SK-N-SH treated with all-trans-retinoic acid at 6 μM for 48 hours (cell line): ENCODE results near the gene WNK2.

Experiments
- GLIS3 ChIP-seq: fragments of 250-450 bp; sonication (Bioruptor Pico); IDR thresholded peaks from 2 replicates; pipeline ENCODE4 v1.5.0; 2020; ENCODE audit warnings: mild to moderate bottlenecking, moderate library complexity
- OSR1 ChIP-seq: fragments of 250-450 bp; sonication (Bioruptor Pico); IDR thresholded peaks from 2 replicates; pipeline ENCODE4 v1.8.0; 2022; ENCODE audit warnings: moderate library complexity, mild to moderate bottlenecking, inconsistent platforms
- RARB ChIP-seq: fragments of 250-450 bp; sonication (Bioruptor Pico); IDR thresholded peaks from 2 replicates; pipeline ENCODE4 v1.8.0; 2021; ENCODE audit warnings: mild to moderate bottlenecking, moderate library complexity
- SNAI2 ChIP-seq: fragments of 250-450 bp; sonication (Bioruptor Pico); IDR thresholded peaks from 2 replicates; pipeline ENCODE4 v1.5.0; 2020; ENCODE audit warnings: mild to moderate bottlenecking, moderate library complexity
- TCF4 ChIP-seq: fragments of 250-450 bp; sonication (Bioruptor Pico); IDR thresholded peaks from 2 replicates; pipeline ENCODE4 v1.8.0; 2021; ENCODE audit warnings: mild to moderate bottlenecking, moderate library complexity, borderline replicate concordance
- TOX ChIP-seq: fragments of 250-450 bp; sonication (Bioruptor Pico); IDR thresholded peaks from 2 replicates; pipeline ENCODE4 v1.8.0; 2021; ENCODE audit warnings: mild to moderate bottlenecking, moderate library complexity, borderline replicate concordance
- ZC3H10 ChIP-seq: fragments of 250-450 bp; sonication (Bioruptor Pico); IDR thresholded peaks from 2 replicates; pipeline ENCODE4 v1.5.1; 2021; ENCODE audit warnings: mild to moderate bottlenecking, moderate library complexity
- ZFP3 ChIP-seq: fragments of 250-450 bp; sonication (Bioruptor Pico); IDR thresholded peaks from 2 replicates; pipeline ENCODE4 v1.5.0; 2020; ENCODE audit warnings: mild to moderate bottlenecking, moderate library complexity
- ZFP30 ChIP-seq: fragments of 450-650 bp; formaldehyde crosslinking; IDR thresholded peaks from 2 replicates; pipeline ENCODE4 v1.5.0; 2022; ENCODE audit warnings: mild to moderate bottlenecking, moderate library complexity
- ZNF565 ChIP-seq: fragments of 450-650 bp; formaldehyde crosslinking; conservative IDR thresholded peaks from 2 replicates; pipeline ENCODE4 v1.5.0; 2020; ENCODE audit warnings: low read depth, mild to moderate bottlenecking, moderate library complexity
- TF ChIP-seq, protein P1 (sequence below): fragments of 250-450 bp; sonication (Bioruptor Pico); IDR thresholded peaks from 2 replicates; pipeline ENCODE4 v1.8.0; 2020; ENCODE audit warnings: mild to moderate bottlenecking, moderate library complexity, borderline replicate concordance
- TF ChIP-seq, protein P2 (sequence below): fragments of 250-450 bp; sonication (Bioruptor Pico); IDR thresholded peaks from 2 replicates; pipeline ENCODE4 v1.5.1; 2020; ENCODE audit warnings: low read depth, mild to moderate bottlenecking, moderate library complexity
- TF ChIP-seq, protein P3 (sequence below): fragments of 250-450 bp; sonication (Bioruptor Pico); IDR thresholded peaks from 2 replicates; pipeline ENCODE4 v1.5.1; 2021; ENCODE audit warnings: mild to moderate bottlenecking, moderate library complexity

DNA sequence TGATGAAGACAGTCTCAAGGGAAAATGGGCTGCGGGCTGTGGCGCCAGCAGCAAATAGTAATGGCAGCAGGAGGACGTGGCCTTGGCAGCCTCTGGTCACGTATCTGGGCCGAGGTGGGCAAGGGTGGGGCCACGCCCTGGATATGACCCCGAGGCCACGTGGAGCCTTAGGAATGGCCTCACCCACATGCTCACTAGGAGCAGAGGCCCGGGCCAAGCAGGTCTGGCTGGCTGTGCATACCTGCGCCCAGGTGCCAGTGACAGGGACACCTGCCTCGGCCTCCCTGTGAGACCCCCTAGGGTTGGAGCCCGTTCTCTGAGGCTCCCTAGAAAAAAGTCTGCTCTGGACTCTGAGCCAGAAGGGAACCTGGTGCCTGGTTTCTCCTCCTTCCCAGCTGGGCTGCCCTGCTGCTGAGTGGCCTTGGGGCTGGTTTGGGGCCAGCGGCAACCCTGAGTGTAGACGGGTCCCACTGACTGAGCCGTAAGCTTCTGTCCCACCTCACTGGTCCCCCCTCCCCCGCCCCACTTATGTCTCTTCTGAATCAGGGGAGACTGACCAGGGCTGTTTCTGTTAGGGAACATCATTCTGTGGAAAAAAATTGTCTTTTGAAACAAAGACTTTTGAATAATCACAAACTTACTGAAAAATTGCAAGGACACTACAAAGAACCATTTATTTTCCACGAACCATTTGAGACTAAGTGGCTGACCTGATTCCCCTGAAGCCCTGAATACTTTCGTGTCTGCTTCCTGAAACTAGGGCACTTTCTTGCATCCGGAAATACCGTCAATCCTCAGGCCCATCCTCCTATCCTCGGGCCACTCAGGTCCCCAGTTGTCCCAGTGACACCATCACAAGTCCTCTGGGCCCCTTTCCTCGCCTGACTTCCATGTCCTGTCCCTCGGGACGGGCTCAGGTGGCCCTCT is 60.8 kb downstream of the WNK2 start:
- no peak for TF ChIP-seq OSR1 (CRISPR knock-in tag)
- TF ChIP-seq, protein P1, sequence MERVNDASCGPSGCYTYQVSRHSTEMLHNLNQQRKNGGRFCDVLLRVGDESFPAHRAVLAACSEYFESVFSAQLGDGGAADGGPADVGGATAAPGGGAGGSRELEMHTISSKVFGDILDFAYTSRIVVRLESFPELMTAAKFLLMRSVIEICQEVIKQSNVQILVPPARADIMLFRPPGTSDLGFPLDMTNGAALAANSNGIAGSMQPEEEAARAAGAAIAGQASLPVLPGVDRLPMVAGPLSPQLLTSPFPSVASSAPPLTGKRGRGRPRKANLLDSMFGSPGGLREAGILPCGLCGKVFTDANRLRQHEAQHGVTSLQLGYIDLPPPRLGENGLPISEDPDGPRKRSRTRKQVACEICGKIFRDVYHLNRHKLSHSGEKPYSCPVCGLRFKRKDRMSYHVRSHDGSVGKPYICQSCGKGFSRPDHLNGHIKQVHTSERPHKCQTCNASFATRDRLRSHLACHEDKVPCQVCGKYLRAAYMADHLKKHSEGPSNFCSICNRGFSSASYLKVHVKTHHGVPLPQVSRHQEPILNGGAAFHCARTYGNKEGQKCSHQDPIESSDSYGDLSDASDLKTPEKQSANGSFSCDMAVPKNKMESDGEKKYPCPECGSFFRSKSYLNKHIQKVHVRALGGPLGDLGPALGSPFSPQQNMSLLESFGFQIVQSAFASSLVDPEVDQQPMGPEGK (CRISPR knock-in tag), result no peak
- no peak for TF ChIP-seq ZC3H10
- TF ChIP-seq SNAI2 (CRISPR knock-in tag), result no peak
- TF ChIP-seq, protein P2, sequence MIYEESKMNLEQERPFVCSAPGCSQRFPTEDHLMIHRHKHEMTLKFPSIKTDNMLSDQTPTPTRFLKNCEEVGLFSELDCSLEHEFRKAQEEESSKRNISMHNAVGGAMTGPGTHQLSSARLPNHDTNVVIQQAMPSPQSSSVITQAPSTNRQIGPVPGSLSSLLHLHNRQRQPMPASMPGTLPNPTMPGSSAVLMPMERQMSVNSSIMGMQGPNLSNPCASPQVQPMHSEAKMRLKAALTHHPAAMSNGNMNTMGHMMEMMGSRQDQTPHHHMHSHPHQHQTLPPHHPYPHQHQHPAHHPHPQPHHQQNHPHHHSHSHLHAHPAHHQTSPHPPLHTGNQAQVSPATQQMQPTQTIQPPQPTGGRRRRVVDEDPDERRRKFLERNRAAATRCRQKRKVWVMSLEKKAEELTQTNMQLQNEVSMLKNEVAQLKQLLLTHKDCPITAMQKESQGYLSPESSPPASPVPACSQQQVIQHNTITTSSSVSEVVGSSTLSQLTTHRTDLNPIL (CRISPR knock-in tag), result no peak
- no peak for TF ChIP-seq ZFP30
- no peak for TF ChIP-seq GLIS3 (CRISPR knock-in tag)
- TF ChIP-seq ZNF565 (CRISPR knock-in tag), result no peak
- TF ChIP-seq, protein P3, sequence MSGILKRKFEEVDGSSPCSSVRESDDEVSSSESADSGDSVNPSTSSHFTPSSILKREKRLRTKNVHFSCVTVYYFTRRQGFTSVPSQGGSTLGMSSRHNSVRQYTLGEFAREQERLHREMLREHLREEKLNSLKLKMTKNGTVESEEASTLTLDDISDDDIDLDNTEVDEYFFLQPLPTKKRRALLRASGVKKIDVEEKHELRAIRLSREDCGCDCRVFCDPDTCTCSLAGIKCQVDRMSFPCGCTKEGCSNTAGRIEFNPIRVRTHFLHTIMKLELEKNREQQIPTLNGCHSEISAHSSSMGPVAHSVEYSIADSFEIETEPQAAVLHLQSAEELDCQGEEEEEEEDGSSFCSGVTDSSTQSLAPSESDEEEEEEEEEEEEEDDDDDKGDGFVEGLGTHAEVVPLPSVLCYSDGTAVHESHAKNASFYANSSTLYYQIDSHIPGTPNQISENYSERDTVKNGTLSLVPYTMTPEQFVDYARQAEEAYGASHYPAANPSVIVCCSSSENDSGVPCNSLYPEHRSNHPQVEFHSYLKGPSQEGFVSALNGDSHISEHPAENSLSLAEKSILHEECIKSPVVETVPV (CRISPR knock-in tag), result no peak
- no peak for TF ChIP-seq TOX (CRISPR knock-in tag)
- TF ChIP-seq TCF4 (CRISPR knock-in tag), result no peak
- TF ChIP-seq ZFP3 (CRISPR knock-in tag), result no peak
- no peak for TF ChIP-seq RARB (CRISPR knock-in tag)
